GM03348 (cell line): ENCODE results near the gene MMP14.
"Not testable (repeated sequence)": the region's sequence is repeated elsewhere in the genome, so short reads cannot be mapped to it uniquely, and the experiment has no call there.

ENCODE experiments used
- DNase-seq: peaks from one replicate; pipeline ENCODE4 v3.0.0; 2012; ENCODE audit warnings: low spot score

MMP14 gene

GRCh38 chr14:22836301-22837113 is at the start of gene MMP14:
MMP14 (plus strand) TSS chr14:22836585; CDS start chr14:22836818, 233 bp downstream.
- DNase-seq, result peak; percentile 94

- DNase-seq, result no peak
Observed at GRCh38 chr14:22786685-22787084, 49.7 kb upstream of the MMP14 start.

GRCh38 chr14:22791301-22791700 is 45.1 kb upstream of the MMP14 start:
- DNase-seq, result peak; percentile 49

- DNase-seq, result no peak
Observed at GRCh38 chr14:22792158-22792557, 44.2 kb upstream of the MMP14 start.

GRCh38 chr14:22793550-22793949 is 42.8 kb upstream of the MMP14 start:
- not testable (repeated sequence) for DNase-seq

- no peak for DNase-seq
Observed at GRCh38 chr14:22793976-22794375, 42.4 kb upstream of the MMP14 start.

- DNase-seq, result no peak
Observed at GRCh38 chr14:22794551-22794951, 41.8 kb upstream of the MMP14 start.

GRCh38 chr14:22796087-22796707 is 40.2 kb upstream of the MMP14 start:
- no peak for DNase-seq

- DNase-seq, result no peak
Observed at GRCh38 chr14:22797017-22797917, 39.1 kb upstream of the MMP14 start.

GRCh38 chr14:22798528-22798927 is 37.9 kb upstream of the MMP14 start:
- no peak for DNase-seq

- DNase-seq, result no peak
Observed at GRCh38 chr14:22800346-22800745, 36.0 kb upstream of the MMP14 start.

- no peak for DNase-seq
Observed at GRCh38 chr14:22801716-22802115, 34.7 kb upstream of the MMP14 start.

- no peak for DNase-seq
Observed at GRCh38 chr14:22802860-22803686, 33.3 kb upstream of the MMP14 start.

- DNase-seq, result no peak
Observed at GRCh38 chr14:22803687-22803974, 32.8 kb upstream of the MMP14 start.

GRCh38 chr14:22805235-22805634 is 31.1 kb upstream of the MMP14 start:
- DNase-seq, result not testable (repeated sequence)

- no peak for DNase-seq
Observed at GRCh38 chr14:22807432-22808087, 28.8 kb upstream of the MMP14 start.

GRCh38 chr14:22808388-22809209 is 27.8 kb upstream of the MMP14 start:
- no peak for DNase-seq

GRCh38 chr14:22811722-22812121 is 24.7 kb upstream of the MMP14 start:
- DNase-seq, result no peak

- no peak for DNase-seq
Observed at GRCh38 chr14:22812744-22813143, 23.6 kb upstream of the MMP14 start.

- no peak for DNase-seq
Observed at GRCh38 chr14:22813145-22813544, 23.2 kb upstream of the MMP14 start.
